HEK293 (cell line): Measurements from ENCODE around the gene CLDN6.

Experiments
- ATF2 ChIP-seq: fragments of 450-650 bp; formaldehyde crosslinking; IDR thresholded peaks from 2 replicates; pipeline ENCODE4 v1.5.1; 2016; ENCODE audit warnings: missing biosample characterization, missing genetic modification characterization, low read depth
- BCL11A ChIP-seq: fragments of 450-650 bp; formaldehyde crosslinking; IDR thresholded peaks from 2 replicates; pipeline ENCODE4 v1.5.1; 2016; ENCODE audit warnings: low read depth, missing biosample characterization, missing genetic modification characterization
- BCL11B ChIP-seq: fragments of 450-650 bp; formaldehyde crosslinking; IDR thresholded peaks from 2 replicates; pipeline ENCODE4 v1.5.1; 2016; ENCODE audit warnings: low read depth, missing biosample characterization, missing genetic modification characterization
- CTCF ChIP-seq: fragments of 450-650 bp; formaldehyde crosslinking; IDR thresholded peaks from 2 replicates; pipeline ENCODE4 v1.5.1; 2016; ENCODE audit warnings: missing biosample characterization, missing genetic modification characterization
- HOXA7 ChIP-seq: sonication (generic); formaldehyde crosslinking; IDR thresholded peaks from 2 replicates; pipeline ENCODE4 v1.8.1; 2022; ENCODE audit warnings: missing genetic modification reagents, borderline replicate concordance
- KLF1 ChIP-seq: fragments of 450-650 bp; formaldehyde crosslinking; IDR thresholded peaks from 2 replicates; pipeline ENCODE4 v1.5.1; 2016; ENCODE audit warnings: missing biosample characterization, missing genetic modification characterization
- KLF16 ChIP-seq: fragments of 450-650 bp; formaldehyde crosslinking; IDR thresholded peaks from 2 replicates; pipeline ENCODE4 v1.5.1; 2017; ENCODE audit warnings: missing biosample characterization, missing genetic modification characterization
- KLF9 ChIP-seq: fragments of 450-650 bp; formaldehyde crosslinking; IDR thresholded peaks from 2 replicates; pipeline ENCODE4 v1.5.1; 2016; ENCODE audit warnings: missing biosample characterization, missing genetic modification characterization, low read depth
- PRDM1 ChIP-seq: fragments of 450-650 bp; formaldehyde crosslinking; IDR thresholded peaks from 2 replicates; pipeline ENCODE4; 2016; ENCODE audit warnings: missing biosample characterization, missing genetic modification characterization
- SP2 ChIP-seq: fragments of 450-650 bp; formaldehyde crosslinking; IDR thresholded peaks from 2 replicates; pipeline ENCODE4 v1.5.1; 2016; ENCODE audit warnings: missing biosample characterization, missing genetic modification characterization
- TRIM28 ChIP-seq: IDR thresholded peaks from 2 replicates; pipeline ENCODE4 v1.6.1; 2011; ENCODE audit warnings: low read length, control low read depth, borderline replicate concordance
- WT1 ChIP-seq: fragments of 450-650 bp; formaldehyde crosslinking; IDR thresholded peaks from 2 replicates; pipeline ENCODE4 v1.5.1; 2016; ENCODE audit warnings: missing biosample characterization, missing genetic modification characterization
- ZBTB10 ChIP-seq: fragments of 450-650 bp; formaldehyde crosslinking; IDR thresholded peaks from 2 replicates; pipeline ENCODE4 v1.5.1; 2016; ENCODE audit warnings: missing biosample characterization, missing genetic modification characterization
- ZFP69B ChIP-seq: fragments of 450-650 bp; formaldehyde crosslinking; IDR thresholded peaks from 2 replicates; pipeline ENCODE4 v1.5.1; 2016; ENCODE audit warnings: missing biosample characterization, missing genetic modification characterization
- ZIC2 ChIP-seq: fragments of 450-650 bp; formaldehyde crosslinking; IDR thresholded peaks from 2 replicates; pipeline ENCODE4 v1.5.1; 2016; ENCODE audit warnings: missing biosample characterization, missing genetic modification characterization
- ZNF133 ChIP-seq: fragments of 450-650 bp; formaldehyde crosslinking; IDR thresholded peaks from 2 replicates; pipeline ENCODE4 v1.5.1; 2016; ENCODE audit warnings: missing biosample characterization, missing genetic modification characterization
- ZNF211 ChIP-seq: fragments of 450-650 bp; formaldehyde crosslinking; IDR thresholded peaks from 2 replicates; pipeline ENCODE4 v1.5.1; 2016; ENCODE audit warnings: low read depth, missing biosample characterization, missing genetic modification characterization
- ZNF266 ChIP-seq: fragments of 450-650 bp; formaldehyde crosslinking; IDR thresholded peaks from 2 replicates; pipeline ENCODE4 v1.5.1; 2016; ENCODE audit warnings: missing biosample characterization, missing genetic modification characterization, low read depth
- ZNF274 ChIP-seq, 2 experiments: fragments of 200-500 bp in 1 of 2; fragments of 450-650 bp in 1 of 2; sonication (Bioruptor generic) in 1 of 2; formaldehyde crosslinking in 1 of 2; IDR thresholded peaks; 2 replicates each; pipeline versions ENCODE4 v1.5.1 to v1.6.1; 2014 to 2016; ENCODE audit warnings: borderline replicate concordance in 1 of 2, inconsistent platforms in 1 of 2, low read length in 1 of 2, missing biosample characterization in 1 of 2, missing genetic modification characterization in 1 of 2
- ZNF302 ChIP-seq: fragments of 450-650 bp; formaldehyde crosslinking; IDR thresholded peaks from 2 replicates; pipeline ENCODE4 v1.5.1; 2016; ENCODE audit warnings: missing biosample characterization, missing genetic modification characterization, low read depth
- ZNF350 ChIP-seq: fragments of 450-650 bp; formaldehyde crosslinking; IDR thresholded peaks from 2 replicates; pipeline ENCODE4 v1.5.0; 2017; ENCODE audit warnings: missing biosample characterization, mild to moderate bottlenecking, missing genetic modification characterization
- ZNF404 ChIP-seq: fragments of 450-650 bp; formaldehyde crosslinking; IDR thresholded peaks from 2 replicates; pipeline ENCODE4 v1.5.1; 2017; ENCODE audit warnings: missing biosample characterization, missing genetic modification characterization
- ZNF423 ChIP-seq: fragments of 450-650 bp; formaldehyde crosslinking; IDR thresholded peaks from 2 replicates; pipeline ENCODE4 v1.5.1; 2016; ENCODE audit warnings: missing biosample characterization, missing genetic modification characterization
- ZNF48 ChIP-seq: fragments of 450-650 bp; formaldehyde crosslinking; IDR thresholded peaks from 2 replicates; pipeline ENCODE4 v1.5.1; 2016; ENCODE audit warnings: missing biosample characterization, missing genetic modification characterization
- ZNF530 ChIP-seq: fragments of 450-650 bp; formaldehyde crosslinking; IDR thresholded peaks from 2 replicates; pipeline ENCODE4 v1.5.1; 2016; ENCODE audit warnings: low read depth, missing biosample characterization, missing genetic modification characterization
- ZNF560 ChIP-seq: fragments of 450-650 bp; formaldehyde crosslinking; IDR thresholded peaks from 2 replicates; pipeline ENCODE4 v1.5.1; 2017; ENCODE audit warnings: missing biosample characterization, missing genetic modification characterization, borderline replicate concordance
- ZNF626 ChIP-seq: fragments of 450-650 bp; sonication (Bioruptor Pico); formaldehyde crosslinking; IDR thresholded peaks from 2 replicates; pipeline ENCODE4 v1.5.1; 2018; ENCODE audit warnings: missing biosample characterization, missing genetic modification characterization, inconsistent platforms
- ZNF777 ChIP-seq: fragments of 450-650 bp; formaldehyde crosslinking; IDR thresholded peaks from 2 replicates; pipeline ENCODE4 v1.5.1; 2017; ENCODE audit warnings: missing biosample characterization, missing genetic modification characterization, borderline replicate concordance
- ZNF785 ChIP-seq: fragments of 450-650 bp; formaldehyde crosslinking; IDR thresholded peaks from 2 replicates; pipeline ENCODE4 v1.5.1; 2016; ENCODE audit warnings: missing biosample characterization, missing genetic modification characterization
- ZSCAN16 ChIP-seq: fragments of 450-650 bp; formaldehyde crosslinking; IDR thresholded peaks from 2 replicates; pipeline ENCODE4 v1.5.1; 2016; ENCODE audit warnings: missing biosample characterization, missing genetic modification characterization
- TF ChIP-seq, protein P1 (sequence below): fragments of 450-650 bp; formaldehyde crosslinking; IDR thresholded peaks from 2 replicates; pipeline ENCODE4 v1.5.1; 2016; ENCODE audit warnings: missing biosample characterization, missing genetic modification characterization

CLDN6 gene

GRCh38 chr16:2980227-2981176 is 37.5 kb downstream of the CLDN6 start, which contains the start of gene PKMYT1 (continued):
- no peak for TF ChIP-seq HOXA7
- no peak for TF ChIP-seq BCL11A (tag by site-specific recombination)
- TF ChIP-seq ZBTB10 (tag by site-specific recombination): no peak
- TF ChIP-seq ZNF266: no peak
- no peak for TF ChIP-seq ZSCAN16
- TF ChIP-seq CTCF (tag by site-specific recombination): no peak
- no peak for TF ChIP-seq ZNF404 (tag by site-specific recombination)
- peak; percentile 85 for TF ChIP-seq KLF1
- TF ChIP-seq ATF2: no peak
- peak; percentile 53 for TF ChIP-seq SP2 (tag by site-specific recombination)
- no peak for TF ChIP-seq ZNF274 (IDR thresholded peaks at IDR 0.05; ENCODE audit: low read length)
- no peak for TF ChIP-seq ZNF274 (tag by site-specific recombination; IDR thresholded peaks at IDR 0.05; ENCODE audit: borderline replicate concordance)
- TF ChIP-seq, protein P1, sequence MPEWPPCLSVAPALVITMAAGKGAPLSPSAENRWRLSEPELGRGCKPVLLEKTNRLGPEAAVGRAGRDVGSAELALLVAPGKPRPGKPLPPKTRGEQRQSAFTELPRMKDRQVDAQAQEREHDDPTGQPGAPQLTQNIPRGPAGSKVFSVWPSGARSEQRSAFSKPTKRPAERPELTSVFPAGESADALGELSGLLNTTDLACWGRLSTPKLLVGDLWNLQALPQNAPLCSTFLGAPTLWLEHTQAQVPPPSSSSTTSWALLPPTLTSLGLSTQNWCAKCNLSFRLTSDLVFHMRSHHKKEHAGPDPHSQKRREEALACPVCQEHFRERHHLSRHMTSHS (tag by site-specific recombination): no peak
- no peak for TF ChIP-seq ZNF48 (tag by site-specific recombination)
- TF ChIP-seq WT1: no peak
- TF ChIP-seq PRDM1 (tag by site-specific recombination): no peak
- TF ChIP-seq ZIC2 (tag by site-specific recombination): peak; percentile 27; the same call in 1 of the 2 replicates
- TF ChIP-seq ZNF560: no peak
- TF ChIP-seq ZNF133: no peak
- TF ChIP-seq ZNF785 (tag by site-specific recombination): 0 out of 2 replicates have a peak, but pooled peaks have one; percentile 2
- no peak for TF ChIP-seq ZNF423 (tag by site-specific recombination)
- no peak for TF ChIP-seq ZNF777
- TF ChIP-seq ZNF530 (tag by site-specific recombination): no peak
- TF ChIP-seq ZNF211 (tag by site-specific recombination): no peak
- no peak for TF ChIP-seq TRIM28
- TF ChIP-seq KLF9 (tag by site-specific recombination): peak; percentile 88
- TF ChIP-seq BCL11B (tag by site-specific recombination): no peak
- TF ChIP-seq ZNF626 (tag by site-specific recombination): no peak
- TF ChIP-seq ZNF350 (tag by site-specific recombination): no peak
- TF ChIP-seq ZNF302 (tag by site-specific recombination): no peak
- peak; percentile 60; the same call in 1 of the 2 replicates for TF ChIP-seq KLF16
- no peak for TF ChIP-seq ZFP69B (tag by site-specific recombination)
